GM21717 (cell line): Measurements from ENCODE around the gene PTMS.
"Not testable (repeated sequence)": the region's sequence is repeated elsewhere in the genome, so short reads cannot be mapped to it uniquely, and the experiment has no call there.

ENCODE experiments used
- ATAC-seq: cut with Tn5 transposase; IDR thresholded peaks from one replicate; pipeline ENCODE4 v1.9.1; 2021; ENCODE audit warnings: mild to moderate bottlenecking, moderate library complexity; ENCODE audit not compliant: unreplicated experiment

The PTMS gene, protein sequence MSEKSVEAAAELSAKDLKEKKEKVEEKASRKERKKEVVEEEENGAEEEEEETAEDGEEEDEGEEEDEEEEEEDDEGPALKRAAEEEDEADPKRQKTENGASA

DNA sequence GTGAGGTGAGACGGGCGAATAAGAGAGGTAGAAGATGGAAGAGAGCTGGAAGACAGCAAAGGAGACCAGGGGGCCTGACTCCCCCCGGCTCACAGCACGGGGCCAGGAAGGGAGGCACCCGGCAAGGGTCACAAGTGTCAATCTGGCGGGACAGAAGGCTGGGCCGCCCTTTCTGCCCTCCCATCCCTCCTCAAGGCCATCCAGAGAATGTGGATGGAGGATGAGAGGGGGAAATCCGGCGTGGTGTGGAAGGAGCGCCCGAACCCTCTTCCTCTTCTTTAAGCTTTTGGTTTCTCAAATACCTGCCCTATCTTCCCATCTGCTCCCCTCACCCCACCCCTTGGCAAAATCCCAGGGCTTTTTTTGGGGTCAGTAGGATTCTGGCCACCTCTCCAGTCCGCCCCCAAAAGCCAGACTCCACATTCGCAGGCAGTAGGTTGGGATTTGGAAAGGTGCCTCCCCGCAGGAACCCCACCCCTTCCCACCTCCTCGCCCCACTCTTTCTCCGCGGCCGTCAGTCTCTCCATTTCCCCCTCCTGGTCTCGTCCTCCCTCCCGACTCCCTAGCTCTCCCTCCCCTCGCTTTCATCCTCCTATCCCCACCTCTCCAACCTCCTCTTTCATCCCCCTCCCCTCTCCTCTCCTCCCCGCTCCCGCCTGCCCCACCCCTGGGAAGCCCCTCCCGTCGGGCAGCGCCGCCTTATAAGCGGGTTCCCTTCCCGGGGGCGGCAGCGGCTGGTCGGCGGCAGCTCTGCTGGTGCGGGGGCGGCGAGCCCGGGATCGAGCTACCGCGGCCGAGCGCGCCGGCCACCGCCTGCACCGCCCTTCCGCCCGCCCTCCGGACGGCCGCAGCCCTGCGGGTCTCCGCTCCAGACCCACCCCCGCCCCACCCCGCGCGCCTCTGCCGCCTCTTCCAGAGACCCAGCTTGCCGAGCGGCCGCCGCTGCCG lies at the start of gene PTMS:
PTMS (plus strand) TSS at position 730 of the 948 bp plus-strand sequence. CDS start 343 bp downstream, outside the sequence.
- ATAC-seq: peak; percentile 13

DNA sequence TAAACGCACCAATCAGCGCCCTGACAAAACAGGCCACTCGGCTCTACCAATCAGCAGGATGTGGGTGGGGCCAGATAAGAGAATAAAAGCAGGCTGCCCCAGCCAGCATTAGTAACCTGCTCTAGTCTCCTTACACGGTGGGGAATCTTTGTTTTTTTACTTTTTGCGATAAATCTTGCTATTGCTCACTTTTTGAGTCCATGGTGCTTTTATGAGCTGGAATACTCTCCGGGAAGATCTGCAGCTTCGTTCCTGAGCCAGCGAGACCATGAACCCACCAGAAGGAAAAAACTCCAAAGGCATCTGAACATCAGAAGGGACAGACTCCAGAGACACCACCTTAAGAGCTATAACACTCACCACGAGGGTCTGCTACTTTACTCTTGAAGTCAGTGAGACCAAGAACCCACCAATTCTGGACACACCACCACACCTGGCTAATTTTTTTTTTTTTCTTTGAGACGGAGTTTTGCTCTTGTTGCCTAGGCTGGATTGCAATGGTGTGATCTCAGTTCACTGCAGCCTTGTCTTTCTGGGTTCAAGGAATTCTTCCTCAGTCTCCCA lies 49.2 kb upstream of the PTMS start:
- no peak for ATAC-seq

DNA sequence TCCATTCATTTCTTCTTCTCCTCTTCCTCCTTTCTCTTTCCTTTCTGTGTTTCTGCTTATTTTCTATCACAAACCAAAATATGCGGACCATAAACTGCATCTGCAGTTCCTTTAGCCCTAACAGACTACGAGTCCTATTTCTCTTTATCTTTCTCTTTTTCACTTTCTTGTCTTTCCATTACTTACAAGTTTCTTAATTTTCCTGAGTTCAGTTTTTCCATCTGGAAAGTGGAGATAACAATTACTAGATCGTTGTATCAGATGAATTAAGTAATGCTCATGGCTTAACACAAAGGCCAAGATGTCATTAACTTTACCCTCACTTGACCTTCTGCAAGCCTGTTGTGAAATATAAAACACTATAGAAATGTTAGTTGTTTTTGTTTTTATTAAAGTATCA lies 43.3 kb upstream of the PTMS start:
- ATAC-seq: no peak

DNA sequence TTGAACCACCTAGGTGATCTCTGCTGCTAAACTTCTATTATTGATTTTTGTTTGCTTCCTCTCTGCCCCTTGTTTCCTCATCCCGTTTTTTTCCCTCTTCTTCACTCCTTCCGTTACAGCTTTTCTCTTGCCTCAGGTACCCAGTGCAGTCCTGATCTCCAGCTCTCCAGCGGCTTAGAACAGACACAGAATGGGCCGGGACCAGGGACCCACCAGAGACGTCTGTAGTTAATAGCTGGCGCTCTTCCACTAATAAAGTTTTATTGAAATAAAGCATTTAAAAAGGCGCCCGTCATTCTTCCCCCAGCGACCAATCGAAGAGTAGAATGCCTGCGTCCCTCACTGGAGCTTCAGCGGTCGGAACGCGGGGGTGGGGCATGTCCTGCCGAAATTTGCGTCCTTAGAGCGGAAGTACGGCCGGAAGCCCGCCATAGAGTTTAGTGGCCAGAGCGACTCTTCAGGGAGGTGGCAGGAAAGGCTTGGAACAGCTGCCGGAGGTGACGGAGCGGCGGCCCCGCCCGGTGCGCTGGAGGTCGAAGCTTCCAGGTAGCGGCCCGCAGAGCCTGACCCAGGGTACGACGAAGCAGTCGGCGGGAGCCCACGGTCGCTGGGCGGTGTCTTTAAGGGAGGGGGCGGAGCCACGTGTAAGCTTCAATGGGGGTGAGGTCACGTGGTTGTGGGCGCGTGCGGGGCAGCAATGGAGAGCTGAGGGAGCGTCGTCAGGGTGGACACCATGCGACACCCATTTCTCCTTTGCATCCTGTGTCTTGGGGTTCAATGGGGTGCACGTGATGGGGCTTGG lies 42.4 kb upstream of the PTMS start, which contains the start of gene COPS7A:
COPS7A (plus strand) TSS at position 440 of the 802 bp plus-strand sequence. CDS start 611 bp downstream, outside the sequence.
- peak; percentile 81 for ATAC-seq

DNA sequence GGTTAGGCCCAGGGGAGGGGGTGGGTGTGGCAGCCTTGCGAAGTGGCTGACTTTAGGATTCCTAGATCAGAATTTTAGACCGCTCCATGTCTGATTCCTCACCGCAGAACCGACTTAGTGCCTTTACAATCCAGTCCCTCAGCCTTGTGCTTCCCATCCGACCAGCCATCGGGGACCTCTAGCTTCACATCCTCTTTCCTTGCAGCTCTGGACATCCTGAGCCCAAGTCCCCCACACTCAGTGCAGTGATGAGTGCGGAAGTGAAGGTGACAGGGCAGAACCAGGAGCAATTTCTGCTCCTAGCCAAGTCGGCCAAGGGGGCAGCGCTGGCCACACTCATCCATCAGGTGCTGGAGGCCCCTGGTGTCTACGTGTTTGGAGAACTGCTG lies 41.8 kb upstream of the PTMS start:
- ATAC-seq: peak; percentile 30

DNA sequence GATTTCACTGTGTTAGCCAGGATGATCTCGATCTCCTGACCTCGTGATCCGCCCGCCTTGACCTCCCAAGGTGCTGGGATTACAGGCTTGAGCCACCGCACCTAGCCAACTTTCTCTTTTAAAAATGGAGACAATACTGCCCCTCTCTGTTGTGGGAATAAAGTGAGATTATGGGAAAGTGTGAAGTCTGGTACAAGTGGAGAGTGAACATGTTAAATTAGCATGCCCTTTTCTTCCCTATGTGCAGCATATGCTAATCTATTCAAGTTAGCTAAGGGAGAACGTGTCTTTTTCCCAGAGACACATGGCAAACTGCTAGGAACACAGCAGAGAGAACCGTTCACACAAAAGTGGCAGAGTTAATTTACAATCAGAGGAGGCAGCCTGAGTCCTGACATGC lies 40.8 kb upstream of the PTMS start:
- ATAC-seq: no peak

DNA sequence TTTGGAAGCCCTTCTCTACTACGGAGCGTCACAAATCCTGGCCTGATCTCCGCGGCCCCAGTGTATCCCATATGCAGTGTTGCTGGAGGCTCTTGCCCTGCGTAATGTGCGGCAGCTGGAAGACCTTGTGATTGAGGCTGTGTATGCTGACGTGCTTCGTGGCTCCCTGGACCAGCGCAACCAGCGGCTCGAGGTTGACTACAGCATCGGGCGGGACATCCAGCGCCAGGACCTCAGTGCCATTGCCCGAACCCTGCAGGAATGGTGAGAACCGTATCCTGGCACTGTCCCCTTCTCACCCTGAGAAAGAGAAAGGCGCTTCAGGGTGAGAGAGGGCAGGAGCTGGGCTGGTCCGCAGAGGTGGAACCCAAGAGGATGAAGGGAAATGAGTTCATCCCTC lies 37.0 kb upstream of the PTMS start:
- no peak for ATAC-seq

DNA sequence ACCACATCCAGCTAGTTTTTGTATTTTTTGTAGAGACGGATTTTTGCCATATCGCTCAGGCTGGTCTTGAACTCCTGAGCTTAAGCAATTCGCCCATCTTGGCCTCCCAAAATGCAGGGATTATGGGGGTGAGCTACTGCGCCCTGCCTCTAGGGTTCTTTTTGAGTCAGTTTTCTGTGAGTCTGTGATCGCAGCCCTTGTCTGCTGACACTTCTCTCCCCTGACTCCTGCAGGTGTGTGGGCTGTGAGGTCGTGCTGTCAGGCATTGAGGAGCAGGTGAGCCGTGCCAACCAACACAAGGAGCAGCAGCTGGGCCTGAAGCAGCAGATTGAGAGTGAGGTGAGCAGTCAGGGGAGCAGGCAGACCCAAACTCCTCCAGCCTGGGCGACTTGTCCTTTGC lies 36.0 kb upstream of the PTMS start:
- ATAC-seq: no peak

DNA sequence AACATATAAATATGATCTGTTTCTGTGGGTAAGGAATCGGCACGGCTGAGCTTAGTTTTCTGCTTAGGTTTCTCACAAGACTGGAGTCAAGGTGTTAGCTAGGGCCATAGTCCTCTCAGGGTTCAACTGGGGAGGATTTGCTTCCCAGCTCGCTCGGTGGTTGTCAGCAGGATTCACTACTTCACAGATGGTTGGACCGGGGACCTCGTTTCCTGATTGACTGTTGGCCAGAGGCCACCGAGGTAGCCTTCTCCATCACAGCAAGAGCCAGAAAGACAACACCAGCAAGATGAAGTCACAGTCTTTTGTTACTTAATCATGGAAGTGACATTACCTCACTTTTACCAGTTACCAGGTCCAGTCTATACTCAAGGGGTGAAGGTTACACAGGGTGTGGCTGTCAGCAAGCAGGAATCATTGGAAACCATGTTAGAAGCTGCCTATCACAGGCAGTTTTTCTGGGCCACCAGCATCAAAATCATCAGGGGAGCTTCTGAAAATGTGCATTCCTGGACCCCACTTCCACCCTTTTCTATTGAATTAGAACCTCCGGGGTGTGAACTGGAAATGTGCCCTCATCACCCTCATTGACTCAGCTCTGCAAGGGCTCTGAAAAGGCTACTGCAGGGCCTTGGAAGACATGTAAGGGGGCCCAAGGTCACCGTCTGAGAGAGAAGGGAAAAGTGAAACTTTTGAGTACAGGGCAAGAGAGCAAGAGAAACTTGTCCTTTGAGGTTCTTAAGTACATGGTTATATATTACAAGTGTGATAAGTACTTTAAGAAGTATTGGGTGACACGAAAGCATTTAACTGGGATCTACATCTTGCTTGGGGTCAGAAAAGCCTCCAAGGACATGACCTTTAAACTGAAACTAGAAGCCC lies 31.4 kb upstream of the PTMS start:
- no peak for ATAC-seq

DNA sequence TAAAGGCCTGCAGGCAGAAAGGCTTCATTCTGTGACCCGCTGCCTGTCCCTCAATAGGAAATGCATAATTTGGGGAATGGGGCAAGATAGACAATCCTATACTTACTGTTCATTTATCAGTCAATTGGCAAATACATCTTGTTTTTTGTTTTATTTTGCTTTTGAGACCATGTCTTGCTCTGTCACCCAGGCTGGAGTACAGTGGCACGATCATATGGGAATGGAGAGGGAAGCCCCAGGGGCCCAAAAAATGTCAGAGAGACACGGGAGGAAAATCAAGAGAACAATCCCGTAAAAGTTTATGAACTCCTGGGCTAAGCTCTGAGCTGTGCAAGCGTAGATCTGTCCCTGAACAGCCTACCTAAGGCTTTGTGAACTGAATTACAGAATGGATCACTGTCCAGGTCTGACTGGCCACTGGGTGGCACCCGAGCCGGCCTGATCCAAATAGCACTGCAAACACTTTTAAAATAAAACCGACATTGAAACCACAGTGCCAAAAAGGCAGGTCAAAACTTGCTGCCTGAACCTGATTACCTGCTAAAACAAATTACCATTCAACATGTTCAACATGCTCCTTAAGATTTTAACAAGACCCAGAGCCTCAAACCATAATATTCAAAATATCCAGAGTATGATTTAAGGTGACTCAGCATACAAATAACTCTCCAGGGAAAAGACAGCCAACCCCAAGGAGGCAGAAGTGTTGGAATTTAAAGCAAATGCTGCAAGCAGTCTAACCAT lies 30.5 kb upstream of the PTMS start:
- ATAC-seq: no peak

DNA sequence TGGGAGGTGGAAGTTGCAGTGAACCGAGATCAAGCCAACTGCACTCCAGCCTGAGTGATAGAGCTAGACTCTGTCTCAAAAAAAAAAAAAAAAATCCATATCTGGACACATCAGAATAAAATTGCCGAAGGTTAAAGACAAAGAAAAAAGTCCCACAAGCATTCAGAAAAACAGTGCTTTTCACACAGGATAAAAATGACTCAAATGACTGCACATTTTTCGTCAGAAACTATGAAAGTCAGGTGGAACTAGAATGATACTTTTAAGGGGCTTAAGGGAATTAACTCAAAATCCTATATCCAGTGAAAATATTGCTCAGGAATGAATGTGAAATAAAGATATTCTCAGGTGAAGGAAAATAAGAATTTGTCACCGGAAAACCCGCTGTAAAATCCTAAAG lies 29.4 kb upstream of the PTMS start:
- no peak for ATAC-seq

DNA sequence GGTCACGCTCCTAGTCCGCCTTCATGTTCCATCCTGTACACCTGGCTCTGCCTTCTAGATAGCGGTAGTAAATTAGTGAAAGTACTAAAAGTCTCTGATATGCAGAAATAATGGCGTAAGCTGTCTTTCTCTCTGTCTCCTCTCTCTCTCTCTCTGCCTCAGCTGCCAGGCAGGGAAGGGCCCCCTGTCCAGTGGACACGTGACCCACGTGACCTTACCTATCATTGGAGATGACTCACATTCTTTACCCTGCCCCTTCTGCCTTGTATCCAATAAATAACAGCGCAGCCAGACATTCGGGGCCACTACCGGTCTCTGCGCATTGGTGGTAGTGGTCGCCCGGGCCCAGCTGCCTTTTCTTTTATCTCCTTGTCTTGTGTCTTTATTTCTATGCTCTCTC lies 24.1 kb upstream of the PTMS start:
- ATAC-seq: not testable (repeated sequence)

DNA sequence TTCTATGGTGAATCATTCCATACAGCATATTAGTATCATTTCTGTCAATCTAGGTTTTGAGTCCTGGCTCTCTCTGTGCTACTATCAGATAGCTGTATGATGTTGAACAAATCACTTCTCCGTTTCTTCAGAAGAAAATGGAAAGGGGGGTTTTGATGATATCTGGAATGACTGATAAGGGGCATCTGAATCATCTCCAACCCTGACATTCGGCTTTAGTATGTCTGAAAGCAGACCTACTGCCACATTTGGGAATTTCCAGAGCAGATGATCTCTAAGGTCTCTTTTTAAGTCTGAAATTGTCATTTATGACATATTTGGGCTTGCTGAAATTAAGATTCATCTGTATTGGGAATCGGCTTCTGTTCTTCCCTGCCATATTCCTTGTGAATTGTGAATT lies 23.3 kb upstream of the PTMS start:
- no peak for ATAC-seq

DNA sequence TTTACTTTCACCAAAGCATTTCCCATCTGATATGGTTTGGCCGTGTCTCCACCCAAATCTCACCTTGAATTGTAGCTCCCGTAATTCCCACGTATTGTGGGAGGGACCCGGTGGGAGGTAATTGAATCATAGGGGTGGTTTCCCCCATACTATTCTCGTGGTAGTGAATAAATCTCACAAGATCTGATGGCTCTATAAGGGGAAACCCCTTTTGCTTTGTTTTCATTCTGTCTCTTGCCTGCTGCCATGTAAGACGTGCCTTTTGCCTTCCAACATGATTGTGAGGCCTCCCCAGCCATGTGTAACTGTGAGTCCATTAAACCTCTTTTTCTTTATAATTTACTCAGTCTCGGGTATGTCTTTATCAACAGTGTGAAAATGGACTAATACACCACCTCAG lies 22.9 kb upstream of the PTMS start:
- not testable (repeated sequence) for ATAC-seq

DNA sequence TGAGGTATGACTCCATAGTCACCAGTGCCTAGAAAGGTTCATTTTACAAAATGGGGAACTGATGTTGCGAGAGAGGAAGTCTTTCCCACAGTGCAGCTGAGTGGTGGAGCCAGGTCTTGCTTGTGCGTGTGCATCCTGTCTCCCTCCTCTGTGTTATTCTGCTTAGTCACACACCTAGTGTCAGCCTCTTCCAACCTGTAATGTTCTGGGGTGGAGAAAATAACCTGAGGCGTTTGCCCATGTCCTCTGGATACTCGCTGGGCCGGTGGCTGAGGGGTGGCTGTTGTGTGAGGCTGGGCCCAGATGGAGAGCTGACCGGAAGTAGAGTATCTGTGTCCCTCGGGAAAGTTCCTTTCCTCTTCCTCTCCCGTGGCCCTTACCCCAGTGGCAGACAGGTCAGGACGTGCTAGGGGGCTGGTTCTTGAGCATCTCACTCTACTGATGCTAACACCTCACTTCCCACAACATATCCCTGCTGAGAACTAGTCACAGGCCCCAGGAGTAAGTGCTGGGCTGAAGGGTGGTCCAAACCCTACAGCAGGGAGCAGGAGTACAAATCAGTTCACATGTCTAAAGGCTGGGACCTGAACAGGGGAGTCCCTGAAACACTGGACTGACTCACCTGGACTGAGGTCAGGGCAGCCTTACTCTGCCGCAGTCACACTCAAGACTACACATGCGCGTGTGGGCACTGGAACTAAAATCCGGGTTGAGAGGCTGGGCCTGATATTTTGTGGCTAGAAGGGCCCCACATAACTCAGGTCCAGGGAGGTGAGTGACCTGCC lies 20.2 kb upstream of the PTMS start:
- no peak for ATAC-seq

DNA sequence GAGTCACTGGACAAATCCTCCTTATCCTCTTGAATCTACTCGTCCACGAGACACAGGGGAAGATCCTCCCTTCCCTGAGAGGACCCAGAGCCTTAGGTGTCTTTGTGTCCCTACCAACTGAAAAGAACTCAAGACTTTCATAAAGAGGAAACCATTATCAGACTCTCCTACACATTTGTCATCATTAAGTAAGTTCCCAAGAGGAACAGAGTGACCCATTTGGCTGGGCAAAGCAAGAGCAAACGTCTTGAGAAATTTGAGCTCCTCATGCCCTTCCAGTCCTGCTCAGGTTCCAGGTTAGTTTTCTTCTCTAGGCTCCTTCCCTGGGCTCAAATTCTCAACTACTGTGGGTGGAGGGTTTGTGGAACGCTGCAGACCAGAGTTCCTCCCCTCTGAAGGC lies 18.9 kb upstream of the PTMS start:
- ATAC-seq: no peak

DNA sequence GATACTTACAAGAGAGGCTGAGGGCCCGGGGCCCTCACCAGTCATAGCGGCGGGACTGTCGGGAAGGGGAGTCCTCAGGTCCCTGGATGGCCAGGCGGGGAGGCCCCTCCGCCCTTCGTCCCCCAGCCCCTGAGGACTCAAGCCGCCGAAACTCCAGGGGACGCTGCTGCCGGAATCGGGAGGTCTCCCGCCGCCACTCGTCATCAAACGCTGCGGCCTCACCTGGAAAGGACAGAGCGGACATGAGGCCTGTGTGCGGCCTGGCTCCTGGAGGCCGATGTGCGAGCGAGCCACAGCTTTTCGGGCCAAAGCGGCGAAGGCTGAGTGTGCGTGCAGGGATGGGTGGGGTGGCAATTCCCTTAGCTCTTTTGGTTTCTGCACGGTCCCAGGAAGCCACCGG lies 17.4 kb upstream of the PTMS start:
- ATAC-seq: no peak

DNA sequence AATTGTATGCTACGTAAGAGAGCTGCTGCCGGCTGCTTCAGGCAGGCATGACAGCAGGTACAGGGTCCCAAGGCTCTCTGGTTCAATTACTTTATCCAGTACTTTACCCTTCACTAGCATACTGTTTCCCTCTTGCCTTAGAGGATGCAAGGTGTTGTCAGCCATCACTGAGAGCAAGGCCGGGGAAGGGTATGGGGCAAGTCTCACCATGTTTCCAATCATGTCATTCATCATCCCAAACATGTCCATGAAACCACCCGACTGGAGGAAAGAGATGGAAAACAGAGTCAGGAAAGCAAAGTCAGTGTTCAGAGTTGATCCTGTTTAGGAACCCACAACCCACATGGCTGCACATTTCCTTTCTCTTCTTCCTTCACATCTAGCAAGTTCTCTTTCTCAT lies 15.7 kb upstream of the PTMS start:
- no peak for ATAC-seq

DNA sequence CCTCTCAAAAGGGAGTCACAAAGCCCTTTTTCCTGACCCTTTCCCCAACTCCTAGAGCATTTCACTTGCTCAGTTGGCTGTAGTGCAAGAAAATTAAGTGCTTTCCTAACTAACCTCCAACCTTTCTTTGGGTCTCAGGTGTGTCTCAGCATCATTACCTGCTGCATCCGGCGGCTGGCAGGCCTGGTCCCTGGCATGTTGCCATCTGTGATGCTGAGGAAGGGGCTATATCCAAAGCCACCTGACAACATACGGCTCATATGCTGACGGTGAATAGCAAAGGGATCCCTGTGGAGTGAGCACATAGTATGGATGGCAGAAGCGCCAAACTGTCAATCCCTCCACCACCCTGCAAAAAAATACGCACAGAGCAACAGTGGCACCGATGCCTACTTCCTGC lies 14.4 kb upstream of the PTMS start:
- no peak for ATAC-seq
